Activated CD8-positive, alpha-beta memory T cell treated with anti-CD3 and anti-CD28 coated beads, Interleukin-2, amount 10 ng/mL, durations not matched to agents 7 days and 5 days (primary cell): ENCODE results near the gene MFAP3L. TPM values are rescaled to one million over a fixed set of nuclear protein-coding genes. Genes with fewer than 3 reads are reported as not detected.

ENCODE experiments used
- ATAC-seq: fragments of 150-1000 bp; cut with Tn5 transposase; one replicate; pipeline ENCODE4 v1.10.0; 2021; ENCODE audit warnings: moderate library complexity
- CTCF ChIA-PET: fragments of 350-600 bp; sonication (Branson Sonifier 250); formaldehyde crosslinking; loops from one replicate; lab custom pipeline; 2021; ENCODE audit warnings: antibody characterized with exemption; lab: Charles Lee
- DNase-seq: peaks from one replicate; pipeline ENCODE4 v3.0.0-alpha.2; 2020
- H3K27ac Mint-ChIP-seq: one replicate; pipeline ENCODE4 v1.8.0; 2021; ENCODE audit warnings: mild to moderate bottlenecking, mixed read lengths
- H3K27me3 Mint-ChIP-seq: one replicate; pipeline ENCODE4 v1.8.0; 2021; ENCODE audit warnings: mixed read lengths
- H3K36me3 Mint-ChIP-seq: one replicate; pipeline ENCODE4 v1.8.0; 2021; ENCODE audit warnings: mild to moderate bottlenecking, mixed read lengths
- H3K4me1 Mint-ChIP-seq: one replicate; pipeline ENCODE4 v1.8.0; 2021; ENCODE audit warnings: mixed read lengths
- H3K4me3 Mint-ChIP-seq: one replicate; pipeline ENCODE4 v1.8.0; 2021; ENCODE audit warnings: mild to moderate bottlenecking, moderate library complexity, mixed read lengths
- H3K9me3 Mint-ChIP-seq: one replicate; pipeline ENCODE4 v1.8.0; 2022; ENCODE audit warnings: low read depth, mixed read lengths
- total RNA-seq, 2 experiments: library from RNA; stranded (reverse); gene quantifications; one replicate each; pipeline ENCODE4 v1.2.3, GENCODE V29; 2021

MFAP3L gene
- total RNA-seq, 2 experiments from 2014 or later: 0.06 to 0.59 TPM

- Mint-ChIP-seq H3K36me3 (no peaks in the 10 kb centered on the region), H3K4me3 (no peak overlapping the region), H3K27me3 (no peaks in the 10 kb centered on the region), H3K9me3 (no peaks in the 10 kb centered on the region), H3K27ac (no peak overlapping the region), H3K4me1 (peaks cover 3% of the 10 kb centered on the region)
- no peak for DNase-seq
- CTCF ChIA-PET: no interaction called here
- ATAC-seq: no peak
Measured at GRCh38 chr4:169996379-169997240, 29.6 kb downstream of the MFAP3L start.

GRCh38 chr4:169993531-169993930 lies 32.7 kb downstream of the MFAP3L start:
- Mint-ChIP-seq H3K4me3 (no peak overlapping the region), H3K27me3 (no peaks in the 10 kb centered on the region), H3K27ac (no peak overlapping the region), H3K36me3 (no peaks in the 10 kb centered on the region), H3K4me1 (no peaks in the 10 kb centered on the region), H3K9me3 (no peaks in the 10 kb centered on the region)
- CTCF ChIA-PET: interaction anchor here (1.5 kb wide), 1 partner anchor 183 kb away, joined by 4 read pairs; no protein-coding TSS in a partner anchor
- no peak for ATAC-seq
- DNase-seq: no peak

GRCh38 chr4:169988252-169988651 lies 37.9 kb downstream of the MFAP3L start:
- no peak overlapping the region for H3K4me3 Mint-ChIP-seq
- H3K27ac Mint-ChIP-seq: no peak overlapping the region
- DNase-seq (no peak), ATAC-seq (no peak)
- no peaks in the 10 kb centered on the region for H3K36me3 Mint-ChIP-seq
- CTCF ChIA-PET: no interaction called here
- H3K4me1 Mint-ChIP-seq: peaks cover 7% of the 10 kb centered on the region
- H3K27me3 Mint-ChIP-seq: peaks cover 15% of the 10 kb centered on the region
- no peaks in the 10 kb centered on the region for H3K9me3 Mint-ChIP-seq

GRCh38 chr4:169987327-169988228 lies 38.6 kb downstream of the MFAP3L start:
- Mint-ChIP-seq H3K36me3 (no peaks in the 10 kb centered on the region), H3K4me3 (no peak overlapping the region), H3K9me3 (no peaks in the 10 kb centered on the region), H3K4me1 (peaks cover 7% of the 10 kb centered on the region), H3K27me3 (peaks cover 15% of the 10 kb centered on the region), H3K27ac (no peak overlapping the region)
- CTCF ChIA-PET: no interaction called here
- DNase-seq (no peak), ATAC-seq (no peak)

- CTCF ChIA-PET: no interaction called here
- no peak for ATAC-seq
- Mint-ChIP-seq H3K36me3 (no peaks in the 10 kb centered on the region), H3K4me3 (no peak overlapping the region), H3K27me3 (peaks cover 19% of the 10 kb centered on the region), H3K27ac (no peak overlapping the region), H3K9me3 (no peaks in the 10 kb centered on the region), H3K4me1 (peaks cover 7% of the 10 kb centered on the region)
- DNase-seq: no peak
Measured at GRCh38 chr4:169986369-169986768, 39.8 kb downstream of the MFAP3L start.

GRCh38 chr4:169985881-169986280 lies 40.3 kb downstream of the MFAP3L start:
- no peak overlapping the region for H3K27ac Mint-ChIP-seq
- H3K36me3 Mint-ChIP-seq: no peaks in the 10 kb centered on the region
- H3K4me1 Mint-ChIP-seq: peaks cover 7% of the 10 kb centered on the region
- peaks cover 21% of the 10 kb centered on the region for H3K27me3 Mint-ChIP-seq
- ATAC-seq (no peak), DNase-seq (no peak)
- CTCF ChIA-PET: interaction anchor here (2.0 kb wide), 1 partner anchor 176 kb away, joined by 5 read pairs; no protein-coding TSS in a partner anchor
- no peaks in the 10 kb centered on the region for H3K9me3 Mint-ChIP-seq
- no peak overlapping the region for H3K4me3 Mint-ChIP-seq

- CTCF ChIA-PET: interaction anchor here (2.0 kb wide), 1 partner anchor 175 kb away, joined by 5 read pairs; no protein-coding TSS in a partner anchor
Measured at GRCh38 chr4:169984745-169985144, 41.5 kb downstream of the MFAP3L start.

GRCh38 chr4:169984173-169984572 lies 42.0 kb downstream of the MFAP3L start:
- no peak overlapping the region for H3K27ac Mint-ChIP-seq
- no peak for ATAC-seq
- H3K4me1 Mint-ChIP-seq: peaks cover 7% of the 10 kb centered on the region

More at GRCh38 chr4:169984745-169985144, 41.5 kb downstream of the MFAP3L start:
- Mint-ChIP-seq H3K27me3 (peaks cover 26% of the 10 kb centered on the region), H3K27ac (no peak overlapping the region), H3K4me3 (no peak overlapping the region), H3K36me3 (no peaks in the 10 kb centered on the region), H3K4me1 (peaks cover 7% of the 10 kb centered on the region), H3K9me3 (no peaks in the 10 kb centered on the region)
- ATAC-seq (no peak), DNase-seq (no peak)

GRCh38 chr4:169976951-169977350 lies 49.2 kb downstream of the MFAP3L start:
- no peaks in the 10 kb centered on the region for H3K9me3 Mint-ChIP-seq
- ATAC-seq: no peak
- H3K4me3 Mint-ChIP-seq: no peak overlapping the region
- DNase-seq: no peak
- CTCF ChIA-PET: no interaction called here
- no peak overlapping the region for H3K27ac Mint-ChIP-seq
- no peaks in the 10 kb centered on the region for H3K36me3 Mint-ChIP-seq
- H3K4me1 Mint-ChIP-seq: no peaks in the 10 kb centered on the region
- peaks cover 29% of the 10 kb centered on the region for H3K27me3 Mint-ChIP-seq

More at GRCh38 chr4:169984173-169984572, 42.0 kb downstream of the MFAP3L start:
- Mint-ChIP-seq H3K36me3 (no peaks in the 10 kb centered on the region), H3K27me3 (peaks cover 28% of the 10 kb centered on the region), H3K4me3 (no peak overlapping the region), H3K9me3 (no peaks in the 10 kb centered on the region)
- no peak for DNase-seq
- CTCF ChIA-PET: interaction anchor here (2.0 kb wide), 1 partner anchor 174 kb away, joined by 5 read pairs; no protein-coding TSS in a partner anchor

- peaks cover 24% of the 10 kb centered on the region for H3K27me3 Mint-ChIP-seq
- no peak for ATAC-seq
Measured at GRCh38 chr4:169975838-169976796, 50.1 kb downstream of the MFAP3L start.

GRCh38 chr4:169975131-169975837 lies 50.9 kb downstream of the MFAP3L start:
- no peaks in the 10 kb centered on the region for H3K4me1 Mint-ChIP-seq
- no peaks in the 10 kb centered on the region for H3K9me3 Mint-ChIP-seq
- DNase-seq: no peak
- no peak for ATAC-seq
- peaks cover 23% of the 10 kb centered on the region for H3K27me3 Mint-ChIP-seq
- no peaks in the 10 kb centered on the region for H3K36me3 Mint-ChIP-seq
- no peak overlapping the region for H3K4me3 Mint-ChIP-seq
- CTCF ChIA-PET: interaction anchor here (0.8 kb wide), 1 partner anchor 26 kb away, joined by 3 read pairs; no protein-coding TSS in a partner anchor
- no peak overlapping the region for H3K27ac Mint-ChIP-seq

More at GRCh38 chr4:169975838-169976796, 50.1 kb downstream of the MFAP3L start:
- H3K4me1 Mint-ChIP-seq: no peaks in the 10 kb centered on the region
- CTCF ChIA-PET: no interaction called here
- no peak overlapping the region for H3K4me3 Mint-ChIP-seq
- no peak overlapping the region for H3K27ac Mint-ChIP-seq
- H3K9me3 Mint-ChIP-seq: no peaks in the 10 kb centered on the region
- no peak for DNase-seq
- H3K36me3 Mint-ChIP-seq: no peaks in the 10 kb centered on the region

- DNase-seq (no peak), ATAC-seq (no peak)
- Mint-ChIP-seq H3K27me3 (peaks cover 18% of the 10 kb centered on the region), H3K36me3 (no peaks in the 10 kb centered on the region), H3K4me3 (no peak overlapping the region), H3K9me3 (no peaks in the 10 kb centered on the region), H3K27ac (no peak overlapping the region), H3K4me1 (no peaks in the 10 kb centered on the region)
- CTCF ChIA-PET: no interaction called here
Measured at GRCh38 chr4:169971456-169972015, 54.7 kb downstream of the MFAP3L start.
